Right renal pelvis (tissue), 4 donors: ENCODE data around the gene PTDSS2. TPM values are rescaled to one million over a fixed set of nuclear protein-coding genes. Genes with fewer than 3 reads are reported as not detected.
"Not testable (repeated sequence)": the region's sequence is repeated elsewhere in the genome, so short reads cannot be mapped to it uniquely, and the experiment has no call there.

Experiments used
- DNase-seq, 4 donors: peaks; one replicate each; pipeline ENCODE4 v3.0.0-alpha.2; 2013; ENCODE audit warnings: low read depth in 4 of 4, low spot score in 3 of 4, missing footprints in 1 of 4
- polyA plus RNA-seq, 4 donors: library from polyadenylated mRNA; unstranded; fragments of 120-200 nt; gene quantifications; one replicate each; pipeline ENCODE4 v1.2.1, GENCODE V29; 2013; ENCODE audit not compliant: insufficient read length in 4 of 4

PTDSS2 gene
- polyA plus RNA-seq, 4 donors, result 30.1 to 41.4 (median 32.5) TPM

DNA sequence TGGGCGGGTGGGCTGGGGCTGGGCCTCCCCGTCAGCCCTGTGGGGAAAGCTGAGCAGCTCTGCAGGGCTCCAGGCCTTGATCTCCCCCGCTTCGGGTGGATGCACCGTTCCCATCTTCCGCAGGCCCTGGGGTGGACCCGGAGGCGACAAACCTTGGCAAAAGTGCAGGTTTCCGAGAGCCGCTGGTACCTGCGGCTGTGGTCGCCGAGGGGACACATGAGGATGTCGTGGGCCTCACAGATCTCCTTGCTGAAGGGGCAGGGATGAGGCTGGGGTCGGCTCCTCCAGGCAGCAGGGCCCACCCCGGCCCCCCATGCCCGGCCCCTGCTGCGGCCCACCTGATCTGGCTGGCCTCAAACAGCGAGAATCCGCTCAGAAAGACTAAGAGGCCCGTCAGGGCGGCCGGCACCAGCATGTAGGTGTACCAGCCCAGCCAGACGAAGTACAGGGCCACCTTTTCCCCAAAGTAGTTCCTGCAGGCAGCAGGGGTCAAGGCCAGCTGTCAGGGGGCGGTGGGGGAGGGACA, 20.1 kb upstream of the PTDSS2 start:
- DNase-seq, result no peak

GRCh38 chr11:431921-432320, 18.2 kb upstream of the PTDSS2 start:
- DNase-seq, result no peak

- DNase-seq, result no peak
Measured at GRCh38 chr11:432501-433100, 17.5 kb upstream of the PTDSS2 start.

GRCh38 chr11:433111-433510, 17.0 kb upstream of the PTDSS2 start:
- DNase-seq, result no peak

- DNase-seq, result no peak
Measured at GRCh38 chr11:433641-434040, 16.4 kb upstream of the PTDSS2 start.

GRCh38 chr11:434496-434895, 15.6 kb upstream of the PTDSS2 start:
- DNase-seq, result no peak

DNA sequence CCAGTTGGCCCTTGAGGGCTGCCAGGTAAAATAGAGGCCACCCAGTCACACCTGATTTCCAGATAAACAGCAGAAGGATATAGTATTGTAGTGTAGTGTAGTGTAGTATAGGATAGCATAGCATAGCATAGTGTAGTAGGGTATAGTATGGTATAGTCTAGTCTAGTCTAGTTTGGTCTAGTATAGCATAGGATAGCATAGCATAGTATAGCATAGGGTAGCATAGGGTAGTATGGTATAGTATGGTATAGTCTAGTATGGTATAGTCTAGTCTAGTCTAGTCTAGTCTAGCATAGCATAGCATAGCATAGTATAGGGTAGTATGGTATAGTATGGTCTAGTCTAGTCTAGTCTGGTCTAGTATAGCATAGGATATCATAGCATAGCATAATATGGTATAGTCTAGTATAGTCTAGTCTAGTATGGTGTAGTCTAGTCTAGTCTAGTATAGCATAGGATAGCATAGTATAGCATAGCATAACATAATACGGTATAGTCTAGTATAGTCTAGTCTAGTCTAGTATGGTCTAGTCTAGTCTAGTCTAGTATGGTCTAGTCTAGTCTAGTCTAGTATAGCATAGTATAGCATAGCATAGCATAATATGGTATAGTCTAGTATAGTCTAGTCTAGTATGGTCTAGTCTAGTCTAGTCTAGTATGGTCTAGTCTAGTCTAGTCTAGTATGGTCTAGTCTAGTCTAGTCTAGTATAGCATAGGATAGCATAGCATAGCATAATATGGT, 14.9 kb upstream of the PTDSS2 start:
- DNase-seq, result not testable (repeated sequence)

DNA sequence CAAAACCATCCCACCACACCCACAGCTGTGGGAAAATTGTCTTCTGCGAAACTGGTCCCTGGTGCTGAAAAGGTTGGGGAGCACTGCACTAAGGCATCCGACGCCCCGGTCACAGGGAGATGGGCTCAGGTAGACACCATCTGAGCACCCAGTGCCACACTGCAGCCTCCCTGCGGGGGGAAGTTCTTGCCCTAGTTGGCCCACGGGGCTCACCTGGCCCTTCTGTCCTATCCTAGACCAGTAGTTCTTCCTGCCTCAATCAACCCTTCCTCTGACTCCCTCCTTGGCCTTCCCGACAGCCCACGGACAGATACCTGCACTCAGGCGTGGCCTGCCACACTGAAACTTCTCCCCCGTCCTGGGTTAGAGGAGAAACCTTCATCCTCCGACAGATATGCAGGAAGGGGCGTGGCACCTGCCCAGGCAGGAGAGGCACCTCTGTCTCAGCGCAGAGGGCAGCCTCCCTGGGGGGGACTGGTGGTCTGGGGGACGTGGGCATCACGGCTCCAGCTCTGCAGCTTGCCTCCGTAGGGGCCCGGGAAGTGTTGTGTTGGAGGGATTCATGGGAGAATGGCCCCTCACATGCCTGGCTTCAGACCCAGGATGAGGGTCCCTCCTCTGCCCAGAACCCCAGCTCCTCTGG, 12.7 kb upstream of the PTDSS2 start:
- DNase-seq, result no peak

GRCh38 chr11:438101-438844, 11.8 kb upstream of the PTDSS2 start:
- DNase-seq, result no peak

GRCh38 chr11:439315-440064, 10.6 kb upstream of the PTDSS2 start:
- no peak for DNase-seq

DNA sequence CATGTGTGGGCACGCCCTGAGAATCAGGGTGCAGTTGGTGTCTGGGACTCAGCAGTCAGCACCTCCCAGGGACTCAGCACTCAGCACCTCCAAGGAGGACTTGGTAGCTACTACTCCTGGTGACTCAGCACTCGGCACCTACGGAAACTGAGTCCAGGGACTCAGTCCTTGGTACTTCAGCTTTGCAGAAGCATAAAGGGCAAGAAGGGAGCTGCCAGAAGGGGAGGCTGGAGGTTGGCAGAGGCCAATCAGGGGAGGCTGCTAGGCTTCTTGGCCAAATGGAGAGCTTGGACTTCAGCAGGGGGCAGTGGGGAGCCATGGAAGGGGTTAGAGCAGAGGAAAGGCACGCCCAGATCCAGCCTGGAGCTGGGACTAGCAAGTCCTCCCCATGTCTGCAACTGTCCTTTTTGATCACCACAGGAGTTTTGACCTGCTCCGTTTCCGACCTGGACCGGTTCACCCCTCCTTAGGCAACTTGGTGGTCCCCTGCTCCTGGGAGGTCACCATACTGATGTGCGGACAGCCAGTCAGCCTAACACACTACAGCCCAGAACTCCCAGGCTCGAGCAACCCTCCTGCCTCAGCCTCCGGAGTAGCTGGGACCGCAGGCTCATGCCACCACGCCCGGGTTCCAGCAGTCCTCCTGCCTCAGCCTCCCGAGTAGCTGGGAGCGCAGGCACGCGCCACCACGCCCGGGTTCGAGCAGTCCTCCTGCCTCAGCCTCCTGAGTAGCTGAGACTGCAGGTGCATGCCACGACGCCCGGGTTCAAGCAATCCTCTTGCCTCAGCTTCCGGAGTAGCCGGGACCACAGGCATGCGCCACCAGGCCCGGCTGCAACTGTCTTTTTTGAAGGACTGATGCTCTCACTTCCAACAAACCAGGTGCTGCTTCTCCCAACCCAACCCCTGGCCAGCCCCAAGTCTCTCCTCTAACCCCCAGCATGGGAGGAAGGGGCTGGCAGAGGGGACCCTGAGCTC, 9.7 kb upstream of the PTDSS2 start:
- no peak for DNase-seq

- no peak for DNase-seq
Measured at GRCh38 chr11:441043-441417, 9.0 kb upstream of the PTDSS2 start.

GRCh38 chr11:441418-442274, 8.4 kb upstream of the PTDSS2 start, which contains the start of gene ANO9:
ANO9 (minus strand) TSS chr11:442011; CDS start chr11:441926, 85 bp downstream.
- DNase-seq, result no peak

GRCh38 chr11:442611-443081, 7.4 kb upstream of the PTDSS2 start:
- DNase-seq, result no peak

- DNase-seq, result no peak
Measured at GRCh38 chr11:443542-444199, 6.4 kb upstream of the PTDSS2 start.

DNA sequence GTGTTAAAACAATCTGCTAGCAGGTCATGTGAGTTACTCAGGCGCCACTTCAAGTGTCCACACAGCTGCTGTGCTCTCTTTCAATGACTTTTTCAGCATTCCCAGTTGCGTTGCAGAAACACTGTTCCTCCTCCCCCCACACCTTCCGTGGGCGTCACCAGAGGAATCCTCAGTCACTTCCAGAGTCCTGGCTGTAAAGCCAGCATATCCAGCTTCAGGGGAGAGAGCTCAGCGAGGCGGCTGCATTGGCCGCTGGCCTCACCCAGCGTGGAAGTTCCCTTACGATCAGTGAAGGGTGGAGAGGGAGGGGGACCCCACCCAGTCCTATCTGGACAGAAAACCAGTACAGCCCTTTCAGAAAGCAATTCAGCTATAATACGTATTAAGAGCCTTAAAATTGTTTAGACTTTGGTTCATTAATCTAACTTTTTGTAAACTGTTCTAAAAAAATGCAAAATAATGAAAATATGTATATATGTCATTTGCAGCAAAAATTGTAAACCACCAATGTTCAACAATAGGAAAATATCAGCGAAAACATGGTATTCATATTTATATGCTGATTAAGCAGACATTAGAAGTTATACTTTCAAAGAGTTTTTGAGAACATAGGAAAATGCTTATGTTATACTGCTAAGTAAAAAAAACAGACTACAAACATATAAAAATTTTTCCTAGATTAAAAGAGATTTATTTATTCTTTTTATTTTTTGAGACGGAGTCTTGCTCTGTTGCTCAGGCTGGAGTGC, 5.5 kb upstream of the PTDSS2 start:
- no peak for DNase-seq
